Nephron progenitor cell (in vitro differentiated cells): ENCODE measurements around the gene PPHLN1.
A peak's percentile ranks its signal among the peaks of the same experiment; 100 is the strongest.

Source experiments
- DNase-seq: peaks from one replicate; pipeline ENCODE4 v3.0.0; 2021
- H3K27ac Mint-ChIP-seq: 2 replicates; pipeline ENCODE4 v1.8.0; 2021; ENCODE audit warnings: mild to moderate bottlenecking, moderate library complexity, mixed read lengths
- H3K27me3 Mint-ChIP-seq: 2 replicates; pipeline ENCODE4 v1.8.0; 2021; ENCODE audit warnings: mild to moderate bottlenecking, low read depth, mixed read lengths; ENCODE audit not compliant: poor library complexity
- H3K36me3 Mint-ChIP-seq: 2 replicates; pipeline ENCODE4 v1.8.0; 2021; ENCODE audit warnings: low read depth, mixed read lengths
- H3K4me1 Mint-ChIP-seq: 2 replicates; pipeline ENCODE4 v1.8.0; 2021; ENCODE audit warnings: mixed read lengths
- H3K4me3 Mint-ChIP-seq: 2 replicates; pipeline ENCODE4 v1.8.0; 2021; ENCODE audit warnings: mild to moderate bottlenecking, moderate library complexity, mixed read lengths
- H3K9me3 Mint-ChIP-seq: 2 replicates; pipeline ENCODE4 v1.8.0; 2021; ENCODE audit warnings: mild to moderate bottlenecking, moderate library complexity, mixed read lengths
- TF ChIP-seq, protein P1 (sequence below): fragments of 200-600 bp; sonication (generic); IDR thresholded peaks from 2 replicates; pipeline ENCODE4 v1.5.0; 2021; ENCODE audit warnings: antibody characterized with exemption

PPHLN1 gene

DNA sequence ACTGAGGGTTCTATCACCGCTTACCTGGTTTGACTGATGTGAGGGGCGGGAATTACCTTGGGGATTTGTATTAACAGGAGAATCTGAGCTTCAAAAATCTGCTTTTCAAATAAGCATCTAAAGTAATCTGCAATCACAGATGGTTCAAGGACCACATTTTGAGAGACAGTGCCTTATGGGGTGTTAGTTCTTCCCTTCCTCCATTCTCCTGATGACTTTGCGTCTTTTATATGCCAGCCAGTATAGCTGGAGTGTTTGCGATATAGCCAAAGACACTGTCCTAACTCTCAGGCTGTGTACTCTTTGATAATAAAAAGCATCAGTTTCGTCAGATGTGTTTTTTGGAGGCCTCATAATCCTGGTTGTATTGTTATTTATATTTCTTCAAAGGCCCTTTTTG, 39.5 kb downstream of the PPHLN1 start:
- Mint-ChIP-seq H3K9me3 (no peaks in the 10 kb centered on the region), H3K36me3 (peaks cover 46% of the 10 kb centered on the region), H3K4me1 (peaks cover 8% of the 10 kb centered on the region), H3K27ac (peak overlapping the region; percentile 87), H3K4me3 (no peak overlapping the region), H3K27me3 (no peaks in the 10 kb centered on the region)
- TF ChIP-seq, protein P1, sequence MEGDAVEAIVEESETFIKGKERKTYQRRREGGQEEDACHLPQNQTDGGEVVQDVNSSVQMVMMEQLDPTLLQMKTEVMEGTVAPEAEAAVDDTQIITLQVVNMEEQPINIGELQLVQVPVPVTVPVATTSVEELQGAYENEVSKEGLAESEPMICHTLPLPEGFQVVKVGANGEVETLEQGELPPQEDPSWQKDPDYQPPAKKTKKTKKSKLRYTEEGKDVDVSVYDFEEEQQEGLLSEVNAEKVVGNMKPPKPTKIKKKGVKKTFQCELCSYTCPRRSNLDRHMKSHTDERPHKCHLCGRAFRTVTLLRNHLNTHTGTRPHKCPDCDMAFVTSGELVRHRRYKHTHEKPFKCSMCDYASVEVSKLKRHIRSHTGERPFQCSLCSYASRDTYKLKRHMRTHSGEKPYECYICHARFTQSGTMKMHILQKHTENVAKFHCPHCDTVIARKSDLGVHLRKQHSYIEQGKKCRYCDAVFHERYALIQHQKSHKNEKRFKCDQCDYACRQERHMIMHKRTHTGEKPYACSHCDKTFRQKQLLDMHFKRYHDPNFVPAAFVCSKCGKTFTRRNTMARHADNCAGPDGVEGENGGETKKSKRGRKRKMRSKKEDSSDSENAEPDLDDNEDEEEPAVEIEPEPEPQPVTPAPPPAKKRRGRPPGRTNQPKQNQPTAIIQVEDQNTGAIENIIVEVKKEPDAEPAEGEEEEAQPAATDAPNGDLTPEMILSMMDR, result no peak
- DNase-seq, result no peak

DNA sequence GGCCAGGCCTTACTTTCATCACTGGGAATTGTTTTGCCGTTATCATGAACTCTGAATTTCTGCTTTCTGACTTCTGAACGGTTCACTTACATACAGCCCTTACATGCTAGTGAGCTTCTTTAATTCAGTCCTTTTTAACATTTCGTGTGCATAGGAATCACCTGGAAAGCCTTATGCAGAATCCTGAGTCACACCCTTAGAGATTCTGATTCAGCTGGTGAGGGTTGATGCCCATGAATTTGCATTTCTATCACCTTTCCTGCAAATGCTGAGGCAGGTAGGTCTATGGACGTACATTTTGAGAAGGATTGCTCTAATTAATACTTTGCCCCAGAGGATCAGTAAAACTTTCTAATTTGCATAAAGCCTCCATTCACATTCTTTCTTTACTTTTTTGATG, 44.0 kb downstream of the PPHLN1 start:
- peaks cover 38% of the 10 kb centered on the region for H3K36me3 Mint-ChIP-seq
- peaks cover 2% of the 10 kb centered on the region for H3K27me3 Mint-ChIP-seq
- H3K4me1 Mint-ChIP-seq, result peaks cover 10% of the 10 kb centered on the region
- H3K27ac Mint-ChIP-seq, result peak overlapping the region; percentile 60
- peaks cover 9% of the 10 kb centered on the region for H3K9me3 Mint-ChIP-seq
- no peak for DNase-seq
- TF ChIP-seq, protein P1, result no peak
- H3K4me3 Mint-ChIP-seq, result no peak overlapping the region

DNA sequence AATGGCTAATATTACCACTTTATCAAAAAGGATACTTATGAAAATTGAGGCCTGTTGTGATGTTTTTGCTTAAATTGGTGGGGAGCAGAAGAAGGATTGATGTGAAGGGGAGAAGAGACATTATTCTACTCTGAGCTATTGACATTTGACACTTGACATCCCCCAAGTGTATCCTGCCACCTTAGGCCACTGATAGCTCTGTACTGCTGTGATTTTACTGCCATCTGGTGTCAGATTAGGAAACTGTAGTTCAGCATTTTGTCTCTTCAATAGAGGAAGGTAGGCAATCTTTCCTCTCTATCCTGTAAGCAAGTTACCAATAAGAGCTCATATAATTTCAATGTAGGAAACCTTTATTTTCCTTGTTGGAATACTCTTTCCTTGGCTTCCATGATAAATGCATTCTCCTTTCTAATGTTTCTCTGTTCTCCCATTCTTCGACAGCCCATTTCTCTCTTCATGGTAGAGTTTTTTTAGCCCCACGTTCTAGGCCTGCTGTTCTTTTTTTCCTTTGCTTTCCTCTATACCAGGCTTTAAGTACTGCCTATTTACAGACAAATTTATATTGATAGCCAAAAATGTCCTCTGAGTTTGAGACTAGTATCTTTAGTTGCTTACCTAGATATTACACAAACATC, 46.3 kb downstream of the PPHLN1 start:
- Mint-ChIP-seq H3K36me3 (peaks cover 50% of the 10 kb centered on the region), H3K9me3 (peaks cover 9% of the 10 kb centered on the region), H3K27me3 (peaks cover 2% of the 10 kb centered on the region), H3K4me3 (no peak overlapping the region), H3K4me1 (peaks cover 6% of the 10 kb centered on the region), H3K27ac (no peak overlapping the region)
- DNase-seq, result peak; percentile 16
- TF ChIP-seq, protein P1, result peak; percentile 73

DNA sequence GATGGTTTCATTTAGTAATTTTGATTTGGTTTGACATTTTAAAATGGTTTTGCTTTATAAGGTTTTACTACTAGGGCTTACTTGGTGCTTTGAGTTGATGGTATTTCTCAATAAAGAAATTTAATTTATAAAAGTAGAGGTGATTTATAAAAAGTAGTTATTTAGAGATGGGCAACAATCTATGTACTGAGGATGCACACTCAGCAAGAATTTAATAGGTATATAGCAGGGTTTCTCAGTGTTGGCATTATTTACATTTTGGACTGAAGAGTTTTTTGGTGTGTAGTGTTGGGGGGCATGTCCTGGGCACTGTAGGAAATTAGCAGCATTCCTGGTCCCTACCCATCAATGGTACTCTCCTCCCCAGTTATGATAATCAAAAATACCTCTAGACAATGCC, 47.7 kb downstream of the PPHLN1 start:
- H3K4me1 Mint-ChIP-seq, result peaks cover 6% of the 10 kb centered on the region
- no peak overlapping the region for H3K27ac Mint-ChIP-seq
- no peak for DNase-seq
- TF ChIP-seq, protein P1, result no peak
- peaks cover 9% of the 10 kb centered on the region for H3K9me3 Mint-ChIP-seq
- peaks cover 2% of the 10 kb centered on the region for H3K27me3 Mint-ChIP-seq
- H3K4me3 Mint-ChIP-seq, result no peak overlapping the region
- H3K36me3 Mint-ChIP-seq, result peaks cover 49% of the 10 kb centered on the region

DNA sequence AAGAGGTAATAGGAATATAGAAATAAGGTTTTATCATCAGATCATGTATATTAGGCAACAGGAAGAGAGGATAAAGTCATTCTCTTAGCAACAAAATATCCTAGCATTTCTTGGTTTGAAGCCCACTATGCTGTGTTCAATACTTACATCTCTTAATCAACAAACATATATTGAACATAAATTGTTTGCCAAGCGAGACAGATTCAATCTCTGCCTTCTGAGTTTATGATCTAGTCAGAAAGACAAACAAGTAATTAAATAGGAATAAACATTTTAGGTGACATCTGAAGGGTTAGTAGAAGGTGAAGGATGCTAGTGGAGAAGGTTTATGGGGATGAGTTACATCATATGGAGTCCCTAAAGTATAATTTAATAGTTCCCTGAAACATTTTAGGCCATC, 54.8 kb downstream of the PPHLN1 start:
- Mint-ChIP-seq H3K4me3 (no peak overlapping the region), H3K36me3 (peaks cover 45% of the 10 kb centered on the region), H3K9me3 (no peaks in the 10 kb centered on the region), H3K27ac (no peak overlapping the region), H3K4me1 (peaks cover 11% of the 10 kb centered on the region), H3K27me3 (no peaks in the 10 kb centered on the region)
- no peak for DNase-seq
- TF ChIP-seq, protein P1, result no peak

DNA sequence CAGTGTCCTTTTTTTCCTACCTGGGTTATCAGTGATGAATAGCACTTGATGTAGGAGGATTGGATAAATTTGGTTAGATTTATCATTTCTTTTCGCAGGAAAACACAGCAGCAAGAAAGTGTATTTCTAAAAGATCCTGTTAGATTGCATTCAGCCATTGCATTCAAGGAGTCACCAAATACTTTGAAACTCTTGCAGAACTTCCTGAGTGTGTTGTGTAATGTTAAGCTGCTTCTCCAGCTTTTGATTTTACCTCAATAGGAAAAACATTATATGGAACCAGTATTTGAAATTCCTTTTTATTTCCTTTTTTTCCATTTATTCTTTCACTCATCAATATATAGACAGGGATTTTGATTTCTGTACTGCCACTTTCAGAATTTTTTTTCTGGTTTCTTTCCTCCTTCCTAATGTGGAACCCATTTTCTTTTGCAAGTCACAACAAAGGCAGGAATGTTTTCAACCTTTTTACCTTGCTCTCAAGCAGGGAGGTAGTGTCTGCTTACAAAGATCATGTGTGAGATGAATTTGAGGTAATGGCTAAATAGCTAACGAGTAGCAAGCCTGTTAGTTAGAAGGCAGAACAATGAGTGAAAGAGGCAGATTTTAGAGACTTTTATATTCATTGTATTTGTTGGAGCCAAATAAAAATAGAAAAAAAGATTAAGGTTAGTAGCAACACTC, 56.2 kb downstream of the PPHLN1 start:
- DNase-seq, result no peak
- TF ChIP-seq, protein P1, result no peak
- no peak overlapping the region for H3K27ac Mint-ChIP-seq

More for the DNA sequence above, 56.2 kb downstream of the PPHLN1 start:
- H3K9me3 Mint-ChIP-seq, result no peaks in the 10 kb centered on the region
- H3K27me3 Mint-ChIP-seq, result no peaks in the 10 kb centered on the region
- H3K4me3 Mint-ChIP-seq, result no peak overlapping the region
- peaks cover 11% of the 10 kb centered on the region for H3K4me1 Mint-ChIP-seq
- H3K36me3 Mint-ChIP-seq, result peaks cover 35% of the 10 kb centered on the region
